ENCODE results near the gene MBD3L1.

- TF ChIP-seq CTCF (conservative IDR thresholded peaks at IDR 0.05), result no peak
- TF ChIP-seq ZFX (IDR thresholded peaks at IDR 0.05), result no peak
These were observed 3.7 kb downstream of the MBD3L1 start for GRCh38 chr19:8835877-8836276.
